ENCODE data around the gene EIF5.

DNA sequence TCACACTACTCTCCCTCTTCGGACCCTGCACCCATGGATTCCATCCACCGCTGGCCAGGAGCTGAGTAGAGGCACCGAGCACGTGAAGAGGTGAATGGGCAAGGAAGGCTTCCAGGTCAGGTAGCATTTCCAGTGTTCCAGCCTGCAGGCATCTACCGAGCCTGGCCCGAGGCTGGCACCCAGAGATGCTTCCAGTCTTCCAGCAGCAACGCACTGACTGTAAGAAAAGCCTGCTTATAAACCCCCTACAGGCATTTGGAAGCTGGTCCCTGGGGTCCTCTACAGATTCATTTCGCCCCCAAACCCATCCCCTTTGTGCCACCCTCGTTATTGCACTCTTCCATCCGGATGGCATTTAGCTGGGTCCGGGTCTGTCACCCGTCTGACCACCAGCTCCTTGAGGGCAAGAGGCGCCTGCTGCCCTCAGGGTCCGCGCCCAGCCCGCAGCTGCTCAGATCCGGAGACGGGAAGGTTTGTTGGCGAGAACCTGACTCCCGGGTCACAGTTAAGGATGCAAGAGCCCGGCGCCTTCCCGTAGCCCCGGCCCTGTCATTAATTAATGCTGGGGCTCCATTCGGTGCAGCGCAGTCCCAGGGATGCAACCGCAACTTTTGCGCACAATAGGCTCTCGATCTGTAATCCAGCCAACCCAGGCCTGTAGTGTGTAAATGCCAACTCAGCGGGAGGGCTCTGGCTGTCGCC lies 50.6 kb downstream of the EIF5 start:
- TF ChIP-seq CTCF (IDR thresholded peaks at IDR 0.05; ENCODE audit: poor library complexity) (no peak), EZH2 (IDR thresholded peaks at IDR 0.05; ENCODE audit: borderline replicate concordance) (no peak), EZH2phosphoT487 (IDR thresholded peaks at IDR 0.05; ENCODE audit: low read depth, severe bottlenecking, unreplicated experiment) (no peak)

Data from hepatocyte (in vitro differentiated cells).